Body of pancreas (tissue), 4 donors: ENCODE results near the gene HS6ST3. TPM values are rescaled to one million over a fixed set of nuclear protein-coding genes. Genes with fewer than 3 reads are reported as not detected.

Experiments
- ATAC-seq: fragments of 150-250 bp; one replicate; pipeline ENCODE4 v1.9.1; 2016
- DNase-seq, 4 donors: peaks; one replicate each; pipeline ENCODE4 v3.0.0-alpha.2; 2019
- H3K27ac ChIP-seq, 4 donors: fragments of 200-600 bp; sonication (generic); 1 replicate in 3 of 4; 2 replicates in 1 of 4; pipeline versions ENCODE4 v1.5.1 to v1.6.1; 2016 to 2019; ENCODE audit warnings: mild to moderate bottlenecking in 1 of 4, mixed read lengths in 1 of 4, moderate library complexity in 1 of 4
- H3K27me3 ChIP-seq, 2 donors: fragments of 200-600 bp; sonication (generic); one replicate each; pipeline ENCODE4 v1.6.0; 2016; ENCODE audit warnings: mild to moderate bottlenecking in 1 of 2
- H3K36me3 ChIP-seq, 2 donors: fragments of 200-600 bp; sonication (generic); replicated peaks in 1 of 2; 2 replicates each; pipeline ENCODE4 v1.5.1; 2016; ENCODE audit warnings: low read depth in 2 of 2; ENCODE audit not compliant: insufficient read depth in 1 of 2
- H3K4me1 ChIP-seq: fragments of 200-600 bp; sonication (generic); one replicate; pipeline ENCODE4 v1.6.0; 2016
- H3K4me3 ChIP-seq, 2 donors: fragments of 200-600 bp; sonication (generic); 1 replicate in 1 of 2; 2 replicates in 1 of 2; pipeline ENCODE4 v1.5.1; 2016 to 2019
- H3K9me3 ChIP-seq, 3 donors: fragments of 200-600 bp; sonication (generic); 1 replicate in 2 of 3; 2 replicates in 1 of 3; pipeline ENCODE4 v1.5.1; 2016
- CTCF ChIP-seq, 7 experiments: fragments of 450-650 bp in 4 of 7; fragments of 200-600 bp in 3 of 7; sonication (generic) in 3 of 7; IDR thresholded peaks; one replicate each; pipeline ENCODE4 v1.5.1; 2016 to 2019; ENCODE audit warnings: antibody characterized with exemption in 7 of 7
- POLR2A ChIP-seq, 3 donors: fragments of 450-650 bp; IDR thresholded peaks; one replicate each; pipeline ENCODE4 v1.6.1; 2016; ENCODE audit warnings: antibody characterized with exemption in 3 of 3, mild to moderate bottlenecking in 2 of 3
- WGBS, 2 donors: methylation state at CpG; one replicate each; pipeline ENCODE4 v1.1.5; 2017; 5-methylcytosine and 5-hydroxymethylcytosine counted together
- intact Hi-C: fragments of 100-400 bp; cut with DNase I; formaldehyde crosslinking; loops from one replicate; pipeline ENCODE4 v1.15.1; 2023
- total RNA-seq, 2 donors: library from RNA; depleted of rRNA; stranded (reverse); fragments of >200 nt; gene quantifications; one replicate each; pipeline ENCODE4 v1.1.0, GENCODE V29; 2016

Gene HS6ST3
- total RNA-seq, 2 donors from 2014 or later: 1.3 to 2.3 TPM

- 80 to 90% methylated on average over 1 of the region's 1 CpG for WGBS, 2 donors
- intact Hi-C loops: no loop called here
Observed at GRCh38 chr13:96858133-96858826, 768.4 kb downstream of the HS6ST3 start.

GRCh38 chr13:96860882-96861281, 771.0 kb downstream of the HS6ST3 start:
- ATAC-seq (no peak), DNase-seq (no peak)
- H3K9me3 ChIP-seq: no peaks in the 10 kb centered on the region
- 39 to 65% methylated on average over 2 of the region's 2 CpGs for WGBS, 2 donors
- no peaks in the 10 kb centered on the region for H3K27me3 ChIP-seq
- intact Hi-C loops: no loop called here
- no peaks in the 10 kb centered on the region for H3K36me3 ChIP-seq
- TF ChIP-seq CTCF (IDR thresholded peaks at IDR 0.05): no peak
- TF ChIP-seq POLR2A (IDR thresholded peaks at IDR 0.05): no peak
- H3K4me1 ChIP-seq: no peaks in the 10 kb centered on the region
- no peak overlapping the region for H3K4me3 ChIP-seq
- no peak overlapping the region for H3K27ac ChIP-seq

More at GRCh38 chr13:96858133-96858826, 768.4 kb downstream of the HS6ST3 start:
- Histone ChIP-seq H3K9me3 (no peaks in the 10 kb centered on the region), H3K27ac (no peak overlapping the region), H3K27me3 (no peaks in the 10 kb centered on the region), H3K36me3 (no peaks in the 10 kb centered on the region), H3K4me3 (no peak overlapping the region), H3K4me1 (no peaks in the 10 kb centered on the region)
- TF ChIP-seq POLR2A (IDR thresholded peaks at IDR 0.05) (no peak), CTCF (IDR thresholded peaks at IDR 0.05) (no peak)
- DNase-seq (no peak), ATAC-seq (no peak)

- no peak for DNase-seq
- Histone ChIP-seq H3K4me1 (no peaks in the 10 kb centered on the region), H3K27me3 (no peaks in the 10 kb centered on the region), H3K4me3 (no peak overlapping the region), H3K27ac (no peak overlapping the region), H3K9me3 (no peaks in the 10 kb centered on the region), H3K36me3 (no peaks in the 10 kb centered on the region)
- 89 to 97% methylated on average over 2 of the region's 2 CpGs for WGBS, 2 donors
- no peak for ATAC-seq
- intact Hi-C loops: no loop called here
- TF ChIP-seq POLR2A (IDR thresholded peaks at IDR 0.05) (no peak), CTCF (IDR thresholded peaks at IDR 0.05) (no peak)
Observed at GRCh38 chr13:96862093-96862492, 772.2 kb downstream of the HS6ST3 start.

- intact Hi-C loops: no loop called here
- no peak overlapping the region for H3K27ac ChIP-seq
- no peak for DNase-seq
Observed at GRCh38 chr13:96862999-96863398, 773.1 kb downstream of the HS6ST3 start.

More at GRCh38 chr13:96862999-96863398, 773.1 kb downstream of the HS6ST3 start:
- WGBS, 2 donors: 29 to 57% methylated on average over 1 of the region's 1 CpG
- no peaks in the 10 kb centered on the region for H3K4me1 ChIP-seq
- no peak for ATAC-seq
- no peaks in the 10 kb centered on the region for H3K9me3 ChIP-seq
- H3K27me3 ChIP-seq: no peaks in the 10 kb centered on the region
- TF ChIP-seq CTCF (IDR thresholded peaks at IDR 0.05) (no peak), POLR2A (IDR thresholded peaks at IDR 0.05) (no peak)
- H3K4me3 ChIP-seq: no peak overlapping the region
- H3K36me3 ChIP-seq: no peaks in the 10 kb centered on the region
